Stimulated activated CD8-positive, alpha-beta memory T cell treated with anti-CD3 and anti-CD28 coated beads, Interleukin-4, amount 100 ng/mL, for 24 hours (primary cell): Measurements from ENCODE around the gene CHMP4B.

Experiments used
- DNase-seq: peaks from one replicate; pipeline ENCODE4 v3.0.0-alpha.2; 2020; ENCODE audit warnings: low read depth

The CHMP4B gene, protein sequence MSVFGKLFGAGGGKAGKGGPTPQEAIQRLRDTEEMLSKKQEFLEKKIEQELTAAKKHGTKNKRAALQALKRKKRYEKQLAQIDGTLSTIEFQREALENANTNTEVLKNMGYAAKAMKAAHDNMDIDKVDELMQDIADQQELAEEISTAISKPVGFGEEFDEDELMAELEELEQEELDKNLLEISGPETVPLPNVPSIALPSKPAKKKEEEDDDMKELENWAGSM

DNA sequence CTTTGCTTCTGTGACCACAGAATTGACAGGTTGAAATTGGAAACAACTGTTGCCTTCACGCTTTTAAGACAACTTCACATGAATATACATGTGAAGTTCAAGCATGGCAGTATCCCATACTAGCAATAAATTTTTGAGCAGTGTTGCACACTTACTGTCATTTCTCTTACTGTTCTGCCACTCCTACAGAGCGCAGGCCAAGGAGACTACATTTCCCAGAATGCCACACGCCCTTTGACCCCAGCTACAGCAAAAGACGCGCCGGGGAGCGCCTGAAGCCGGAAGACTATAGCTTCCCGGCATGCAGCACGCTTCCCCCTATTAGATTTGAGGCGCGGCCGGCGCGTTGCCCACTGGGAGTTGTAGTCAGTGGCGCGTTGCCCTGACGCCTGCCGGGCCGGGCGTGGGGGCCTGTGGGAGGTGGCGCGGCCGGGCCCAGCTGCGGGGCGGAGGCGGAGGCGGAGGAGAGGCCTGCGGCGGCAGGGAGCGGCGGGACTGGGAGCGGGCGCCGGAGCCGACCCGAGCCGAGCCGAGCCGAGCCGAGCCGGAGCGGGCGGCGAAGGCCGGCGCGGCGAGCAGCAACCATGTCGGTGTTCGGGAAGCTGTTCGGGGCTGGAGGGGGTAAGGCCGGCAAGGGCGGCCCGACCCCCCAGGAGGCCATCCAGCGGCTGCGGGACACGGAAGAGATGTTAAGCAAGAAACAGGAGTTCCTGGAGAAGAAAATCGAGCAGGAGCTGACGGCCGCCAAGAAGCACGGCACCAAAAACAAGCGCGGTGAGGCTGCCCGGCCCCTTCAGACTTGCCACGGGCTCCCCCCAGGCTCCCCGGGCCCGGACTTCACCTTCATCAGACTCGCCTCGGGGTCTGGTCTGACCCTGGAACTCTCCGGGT, at the start of gene CHMP4B:
CHMP4B (plus strand) TSS at position 464 of the 891 bp plus-strand sequence; CDS start at position 585, 121 bp downstream.
- DNase-seq = peak; percentile 97

GRCh38 chr20:33761698-33762250, 49.4 kb upstream of the CHMP4B start:
- no peak for DNase-seq

- no peak for DNase-seq
These were observed 46.0 kb upstream of the CHMP4B start for GRCh38 chr20:33765099-33765498.

GRCh38 chr20:33765592-33765991, 45.6 kb upstream of the CHMP4B start:
- no peak for DNase-seq

- DNase-seq = no peak
These were observed 44.5 kb upstream of the CHMP4B start for GRCh38 chr20:33766686-33767085.

GRCh38 chr20:33767777-33768138, 43.4 kb upstream of the CHMP4B start:
- DNase-seq = no peak

DNA sequence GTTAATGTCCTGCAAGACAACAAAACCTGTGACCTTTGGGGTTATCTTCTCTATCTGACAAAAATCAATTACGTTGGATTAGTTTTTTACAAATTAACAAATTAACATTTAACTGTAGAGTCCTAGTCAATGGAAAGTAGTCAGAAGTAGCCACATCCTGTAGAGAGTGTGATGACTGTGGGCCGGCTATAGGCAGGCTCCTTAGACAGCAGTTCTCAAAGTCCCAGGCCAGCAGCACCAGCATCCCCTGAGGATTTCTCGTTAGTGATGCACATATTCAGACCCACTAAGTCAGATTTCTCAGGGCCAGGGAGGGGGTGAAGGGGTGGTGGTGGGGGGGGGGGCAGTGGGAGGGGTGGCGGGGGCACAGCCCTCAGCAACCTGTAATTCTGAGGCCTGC, 42.1 kb upstream of the CHMP4B start:
- no peak for DNase-seq

GRCh38 chr20:33770005-33770404, 41.1 kb upstream of the CHMP4B start:
- no peak for DNase-seq

DNA sequence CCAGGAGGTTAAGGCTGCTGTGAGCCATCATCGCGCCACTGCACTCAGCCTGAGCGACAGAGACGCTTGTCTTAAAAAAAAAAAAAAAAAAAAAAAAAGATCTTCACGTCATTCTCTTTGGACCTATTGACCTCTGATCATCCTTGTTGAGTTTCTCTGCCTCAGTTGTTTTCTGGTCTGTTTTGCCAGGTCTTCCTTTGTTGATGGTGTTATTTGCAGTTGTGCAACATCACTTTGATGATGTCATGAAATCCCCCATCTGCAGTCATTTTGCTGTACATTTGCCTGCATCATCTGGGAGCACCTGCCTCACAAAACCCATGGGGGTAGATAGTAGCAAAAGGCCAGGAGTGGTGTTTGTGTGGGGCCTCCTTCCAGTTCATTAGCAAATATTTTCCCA, 39.2 kb upstream of the CHMP4B start:
- no peak for DNase-seq

- no peak for DNase-seq
These were observed 38.7 kb upstream of the CHMP4B start for GRCh38 chr20:33772439-33772838.

DNA sequence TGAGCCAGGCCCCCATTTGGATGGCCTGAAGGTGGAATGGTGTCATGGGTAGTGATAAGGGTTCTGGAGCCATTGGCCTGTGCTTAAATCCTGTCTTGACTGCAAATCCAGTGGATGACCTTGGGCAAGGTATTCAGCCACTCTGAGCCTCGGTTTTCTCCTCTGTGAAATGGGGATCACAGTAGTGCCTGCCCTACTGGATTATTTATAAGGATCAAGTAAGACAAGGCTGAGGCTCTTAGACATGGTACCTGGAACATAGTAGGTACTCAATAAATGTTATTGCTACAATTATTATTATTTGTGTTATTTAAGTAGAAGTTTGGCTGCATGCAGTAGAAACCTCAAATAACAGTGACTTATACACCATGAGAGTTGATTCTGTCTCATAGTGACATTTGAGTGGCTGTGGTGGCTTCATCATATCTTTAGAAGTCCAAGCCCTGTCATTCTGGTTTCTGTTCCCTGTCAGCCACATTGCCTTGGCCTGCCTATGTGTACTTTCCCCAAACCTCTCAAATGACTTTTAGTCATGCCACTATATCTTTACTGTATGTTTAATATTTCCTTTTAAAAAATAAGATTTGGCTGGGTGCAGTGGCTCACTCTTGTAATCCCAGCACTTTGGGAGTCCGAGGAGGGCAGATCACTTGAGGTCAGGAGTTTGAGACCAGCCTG, 37.6 kb upstream of the CHMP4B start:
- DNase-seq = no peak

DNA sequence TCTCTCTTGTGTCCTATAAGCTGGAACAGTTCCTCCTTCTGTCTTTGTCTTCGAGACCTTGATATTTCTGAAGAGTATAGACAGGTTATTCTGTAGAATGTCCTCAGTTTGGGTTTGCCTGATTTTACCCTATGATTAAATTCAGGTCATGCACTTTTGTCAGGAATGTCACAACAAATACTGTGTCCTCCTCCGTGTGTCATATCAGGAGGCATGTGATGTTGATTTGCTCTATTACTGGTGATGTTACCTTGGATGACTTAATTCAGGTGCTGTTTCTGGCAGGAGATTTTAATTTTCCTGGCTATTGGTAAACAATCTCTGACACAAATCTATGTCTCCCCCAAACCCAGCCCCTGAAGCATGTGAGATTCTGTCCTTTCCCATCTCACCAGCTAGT, 33.3 kb upstream of the CHMP4B start:
- DNase-seq = no peak

DNA sequence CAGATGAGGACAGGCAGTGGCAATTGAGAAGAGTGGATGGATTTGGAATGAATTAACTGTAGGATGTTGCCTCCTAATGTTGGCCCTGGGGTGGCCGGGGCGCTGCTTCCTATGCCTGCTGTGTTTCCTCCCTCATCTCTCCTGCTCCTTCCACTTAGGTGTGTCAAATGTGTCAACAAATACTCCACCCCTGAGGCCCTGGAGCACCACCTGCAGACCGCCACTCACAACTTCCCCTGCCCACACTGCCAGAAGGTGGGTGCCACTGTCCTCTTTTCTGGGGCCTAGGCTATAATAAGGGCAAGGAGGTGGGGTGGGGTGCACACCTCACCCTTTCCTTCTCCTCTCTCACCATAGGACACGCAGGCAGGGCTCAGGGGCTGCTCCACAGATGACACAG, 30.0 kb upstream of the CHMP4B start:
- no peak for DNase-seq

DNA sequence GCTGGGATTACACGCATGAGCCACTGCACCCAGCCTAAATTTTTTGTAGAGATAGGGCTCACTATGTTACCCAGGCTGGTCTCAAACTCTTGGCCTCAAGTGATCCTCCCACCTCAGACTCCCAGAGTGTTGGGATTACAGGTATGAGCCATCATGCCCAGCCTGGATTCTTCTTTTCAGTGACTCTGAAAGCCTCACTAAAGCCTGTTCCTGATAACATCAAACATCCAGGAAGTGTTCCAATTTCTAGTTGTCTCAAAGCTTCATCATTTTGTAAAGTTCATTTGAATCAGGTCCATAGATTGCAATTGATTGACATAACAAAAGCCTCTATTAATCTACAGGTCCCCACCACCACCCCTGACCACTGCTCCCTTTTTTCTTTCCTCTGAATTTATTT, 29.2 kb upstream of the CHMP4B start:
- DNase-seq = no peak

DNA sequence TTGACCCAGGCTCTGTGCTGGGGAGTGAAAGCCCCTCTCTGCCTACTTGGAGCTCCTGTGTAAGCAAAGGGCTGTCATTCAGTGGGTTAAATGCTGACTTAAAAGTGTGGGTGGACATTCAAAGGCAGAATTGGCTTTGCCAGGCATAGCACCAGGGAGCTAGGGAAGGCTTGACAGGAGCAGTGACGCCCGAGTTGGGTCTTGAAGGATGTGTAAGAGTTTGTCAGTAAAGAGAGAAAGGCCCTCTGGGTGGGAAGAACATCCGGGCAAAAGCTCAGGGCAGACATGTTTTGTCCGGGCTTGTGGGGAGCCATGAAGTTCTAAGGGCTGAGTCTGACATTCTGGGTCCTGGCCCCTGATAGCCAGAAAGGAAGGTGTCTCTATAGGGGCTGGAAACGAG, 27.9 kb upstream of the CHMP4B start:
- DNase-seq = no peak

GRCh38 chr20:33783818-33784217, 27.3 kb upstream of the CHMP4B start:
- DNase-seq = no peak

DNA sequence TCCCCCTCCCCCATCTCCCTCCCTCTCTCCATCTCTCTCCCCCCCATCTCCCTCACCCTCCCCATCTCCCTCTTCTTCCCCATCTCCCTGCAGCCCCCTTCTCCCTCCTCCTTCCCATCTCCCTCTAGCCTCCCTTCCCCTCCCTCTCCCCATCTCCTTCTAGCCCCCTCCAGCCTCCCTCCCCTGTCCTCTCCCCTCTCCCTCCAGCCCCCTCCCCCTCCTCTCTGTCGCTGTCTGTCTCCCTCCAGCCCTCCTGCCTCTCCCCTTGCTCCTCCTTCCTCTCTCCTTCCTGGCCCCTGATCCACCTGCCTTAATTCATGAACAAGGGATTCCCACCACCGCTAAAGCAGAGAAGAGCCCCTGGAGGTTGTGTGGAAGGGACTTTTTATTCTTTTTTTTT, 26.9 kb upstream of the CHMP4B start:
- no peak for DNase-seq

- no peak for DNase-seq
These were observed 25.6 kb upstream of the CHMP4B start for GRCh38 chr20:33785503-33785902.

- no peak for DNase-seq
These were observed 23.8 kb upstream of the CHMP4B start for GRCh38 chr20:33787253-33787891.

DNA sequence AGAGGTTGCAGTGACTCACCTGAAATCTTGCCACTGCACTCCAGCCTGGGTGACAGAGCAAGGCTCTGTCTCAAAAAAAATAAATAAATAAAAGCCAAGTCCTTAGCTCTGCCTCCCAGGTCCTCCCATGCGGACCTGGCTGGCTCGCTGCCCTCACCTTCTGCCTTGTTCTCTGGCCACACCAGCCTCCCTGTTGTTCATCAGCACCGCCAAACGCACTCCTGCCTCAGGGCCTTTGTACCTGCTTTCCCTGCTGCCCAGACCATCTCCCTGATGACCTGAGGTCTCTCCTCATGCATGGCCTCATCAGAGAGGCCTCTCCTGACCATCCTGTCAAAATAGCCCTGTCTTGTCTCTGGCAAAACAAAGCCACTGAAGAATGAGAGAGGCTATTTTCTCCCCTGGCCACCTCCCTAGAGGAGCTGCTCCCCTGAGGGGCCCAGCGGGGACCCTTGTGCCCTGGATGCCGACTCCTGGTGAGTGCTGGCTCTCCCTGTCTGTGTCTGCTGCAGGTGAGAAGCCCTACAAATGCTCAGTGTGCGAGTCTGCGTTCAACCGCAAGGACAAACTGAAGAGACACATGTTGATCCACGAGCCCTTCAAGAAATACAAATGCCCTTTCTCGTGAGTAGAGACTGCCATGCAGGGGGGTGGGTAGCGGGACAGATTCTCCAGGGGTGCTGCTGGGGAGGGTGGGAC, 22.6 kb upstream of the CHMP4B start:
- no peak for DNase-seq

GRCh38 chr20:33789109-33789857, 21.9 kb upstream of the CHMP4B start:
- no peak for DNase-seq
